ENCODE results near the gene KMT2E. TPM values are rescaled to one million over a fixed set of nuclear protein-coding genes. Genes with fewer than 3 reads are reported as not detected.

KMT2E gene
- total RNA-seq, 1 donor from 2014 or later: 97.0 TPM

DNA sequence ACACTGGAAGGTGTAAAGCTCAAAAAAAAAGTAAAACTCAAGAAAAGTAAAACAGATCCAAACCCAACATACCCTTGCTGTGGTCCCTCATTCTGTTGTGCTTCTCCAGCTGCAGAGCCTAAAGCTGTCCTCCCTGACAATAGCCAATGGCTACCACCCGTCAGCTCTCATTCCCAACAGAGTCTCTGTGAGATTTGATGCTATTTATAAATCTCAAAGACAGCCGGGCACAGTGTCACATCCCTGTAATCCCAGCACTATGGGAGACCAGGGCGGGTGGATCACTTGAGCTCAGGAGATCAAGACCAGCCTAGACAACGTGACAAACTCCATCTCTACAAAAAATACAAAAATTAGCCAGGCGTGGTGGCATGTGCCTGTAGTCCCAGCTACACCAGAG, 116.0 kb downstream of the KMT2E start:
- TF ChIP-seq, protein P1, sequence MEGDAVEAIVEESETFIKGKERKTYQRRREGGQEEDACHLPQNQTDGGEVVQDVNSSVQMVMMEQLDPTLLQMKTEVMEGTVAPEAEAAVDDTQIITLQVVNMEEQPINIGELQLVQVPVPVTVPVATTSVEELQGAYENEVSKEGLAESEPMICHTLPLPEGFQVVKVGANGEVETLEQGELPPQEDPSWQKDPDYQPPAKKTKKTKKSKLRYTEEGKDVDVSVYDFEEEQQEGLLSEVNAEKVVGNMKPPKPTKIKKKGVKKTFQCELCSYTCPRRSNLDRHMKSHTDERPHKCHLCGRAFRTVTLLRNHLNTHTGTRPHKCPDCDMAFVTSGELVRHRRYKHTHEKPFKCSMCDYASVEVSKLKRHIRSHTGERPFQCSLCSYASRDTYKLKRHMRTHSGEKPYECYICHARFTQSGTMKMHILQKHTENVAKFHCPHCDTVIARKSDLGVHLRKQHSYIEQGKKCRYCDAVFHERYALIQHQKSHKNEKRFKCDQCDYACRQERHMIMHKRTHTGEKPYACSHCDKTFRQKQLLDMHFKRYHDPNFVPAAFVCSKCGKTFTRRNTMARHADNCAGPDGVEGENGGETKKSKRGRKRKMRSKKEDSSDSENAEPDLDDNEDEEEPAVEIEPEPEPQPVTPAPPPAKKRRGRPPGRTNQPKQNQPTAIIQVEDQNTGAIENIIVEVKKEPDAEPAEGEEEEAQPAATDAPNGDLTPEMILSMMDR (IDR thresholded peaks at IDR 0.05): no peak
- no peaks in the 10 kb centered on the region for H3K4me1 ChIP-seq
- no peak overlapping the region for H3K4me3 ChIP-seq
- H3K36me3 ChIP-seq: peaks cover 36% of the 10 kb centered on the region
- DNase-seq (no peak), ATAC-seq (no peak)
- intact Hi-C loops (cut with DNase I): no loop called here
- no peaks in the 10 kb centered on the region for H3K27me3 ChIP-seq
- no peak overlapping the region for H3K27ac ChIP-seq
- no peaks in the 10 kb centered on the region for H3K9me3 ChIP-seq

DNA sequence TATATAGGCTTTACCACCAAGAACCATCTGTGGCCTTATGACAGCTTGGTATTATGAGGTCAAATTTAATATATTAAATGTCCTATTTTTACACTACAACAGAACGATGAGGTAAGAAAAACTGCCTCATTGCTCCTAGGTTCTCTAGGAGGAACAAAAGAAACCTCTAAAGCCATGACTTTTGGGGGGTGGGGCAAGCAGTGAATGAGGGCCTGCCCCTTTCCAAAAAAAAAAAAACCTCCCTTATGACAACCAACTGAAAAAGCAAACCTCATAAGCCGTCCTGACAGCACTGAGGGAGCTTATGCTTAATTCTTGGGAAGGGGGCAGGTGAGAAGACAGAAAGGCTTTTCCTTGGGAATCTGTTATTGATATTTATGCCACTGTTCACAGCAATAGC, 116.6 kb downstream of the KMT2E start:
- Histone ChIP-seq H3K4me3 (no peak overlapping the region), H3K36me3 (peaks cover 30% of the 10 kb centered on the region), H3K9me3 (no peaks in the 10 kb centered on the region), H3K4me1 (no peaks in the 10 kb centered on the region), H3K27me3 (no peaks in the 10 kb centered on the region), H3K27ac (no peak overlapping the region)
- no peak for ATAC-seq
- intact Hi-C loops (cut with DNase I): no loop called here
- no peak for DNase-seq
- TF ChIP-seq, protein P1 (IDR thresholded peaks at IDR 0.05): no peak

DNA sequence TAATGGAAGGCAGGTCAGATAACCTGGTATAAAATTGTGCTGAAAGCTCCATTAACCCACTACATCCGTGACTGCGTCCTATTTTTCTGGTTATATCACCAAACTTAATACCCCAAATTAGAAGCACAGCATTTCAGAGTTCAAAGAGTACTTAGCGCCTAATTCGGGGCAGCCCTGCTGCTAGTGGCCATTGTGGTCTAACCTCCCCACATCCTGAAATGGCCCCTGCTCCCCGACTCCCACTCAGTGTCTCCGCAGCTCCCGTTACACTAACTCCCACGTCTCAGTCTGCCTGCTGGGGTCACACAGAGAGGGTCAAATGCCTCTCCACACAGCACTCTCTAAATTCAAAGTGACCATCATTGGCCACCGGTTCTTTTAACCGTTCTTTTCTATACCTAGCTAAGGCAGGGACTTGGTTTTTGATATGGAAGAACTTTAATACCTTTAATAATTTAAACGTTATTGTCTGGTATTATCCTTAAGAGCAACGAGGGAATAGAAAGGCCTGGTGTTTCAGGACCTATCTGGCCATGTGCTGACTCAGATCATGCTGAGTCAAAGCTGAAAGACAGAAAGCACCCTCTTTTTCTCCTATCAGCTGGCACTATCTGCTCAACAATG, 117.1 kb downstream of the KMT2E start:
- DNase-seq: no peak
- ATAC-seq: no peak
- TF ChIP-seq, protein P1 (IDR thresholded peaks at IDR 0.05): no peak
- H3K27me3 ChIP-seq: no peaks in the 10 kb centered on the region
- peaks cover 29% of the 10 kb centered on the region for H3K36me3 ChIP-seq
- intact Hi-C loops (cut with DNase I): no loop called here
- no peaks in the 10 kb centered on the region for H3K4me1 ChIP-seq
- H3K9me3 ChIP-seq: no peaks in the 10 kb centered on the region
- no peak overlapping the region for H3K27ac ChIP-seq
- no peak overlapping the region for H3K4me3 ChIP-seq

DNA sequence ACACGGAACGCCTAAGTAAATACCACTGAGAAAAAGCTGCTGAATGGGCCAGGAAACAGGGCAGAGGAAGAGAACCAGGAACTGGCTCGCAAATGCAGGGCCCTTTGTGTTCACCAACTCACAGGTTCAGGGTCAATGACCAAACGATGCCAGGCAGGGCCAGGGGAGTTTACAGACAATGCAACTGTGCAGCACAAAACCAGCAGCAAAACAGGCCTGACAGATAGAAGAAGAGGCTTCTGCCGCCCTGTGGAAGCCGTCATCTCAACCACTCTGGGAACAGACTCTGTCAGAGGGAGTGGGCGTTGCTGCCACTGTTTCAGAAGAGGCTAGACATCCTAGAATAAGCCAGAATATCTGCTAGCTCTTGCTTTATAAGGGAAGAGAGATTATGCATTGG, 117.9 kb downstream of the KMT2E start:
- H3K9me3 ChIP-seq: no peaks in the 10 kb centered on the region
- no peak for DNase-seq
- H3K4me3 ChIP-seq: no peak overlapping the region
- no peak for ATAC-seq
- intact Hi-C loops (cut with DNase I): no loop called here
- H3K4me1 ChIP-seq: no peaks in the 10 kb centered on the region
- TF ChIP-seq, protein P1 (IDR thresholded peaks at IDR 0.05): no peak
- peaks cover 28% of the 10 kb centered on the region for H3K36me3 ChIP-seq
- no peaks in the 10 kb centered on the region for H3K27me3 ChIP-seq
- no peak overlapping the region for H3K27ac ChIP-seq

DNA sequence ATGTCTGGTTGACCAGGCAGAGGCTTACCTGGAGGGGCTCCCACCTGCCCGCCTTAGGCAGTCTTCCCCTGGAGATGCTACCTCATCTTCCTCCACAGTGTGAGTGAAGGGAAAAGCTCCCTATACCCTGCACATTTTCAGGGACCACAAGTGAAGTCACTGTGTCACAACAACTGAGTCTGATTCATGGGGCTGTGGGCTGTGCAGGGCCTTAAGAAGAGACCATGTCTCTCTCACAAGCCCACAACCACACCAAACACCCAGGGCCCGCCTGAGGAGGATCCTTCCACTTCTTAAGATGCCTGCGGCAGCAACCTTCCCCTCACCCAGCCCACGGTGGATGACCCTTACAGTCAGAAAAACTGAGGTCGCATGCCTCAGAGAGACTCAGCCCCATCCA, 118.3 kb downstream of the KMT2E start:
- DNase-seq: no peak
- intact Hi-C loops (cut with DNase I): no loop called here
- H3K27ac ChIP-seq: no peak overlapping the region
- no peaks in the 10 kb centered on the region for H3K27me3 ChIP-seq
- ATAC-seq: no peak
- no peak overlapping the region for H3K4me3 ChIP-seq
- peaks cover 28% of the 10 kb centered on the region for H3K36me3 ChIP-seq
- H3K4me1 ChIP-seq: no peaks in the 10 kb centered on the region
- H3K9me3 ChIP-seq: no peaks in the 10 kb centered on the region
- TF ChIP-seq, protein P1 (IDR thresholded peaks at IDR 0.05): no peak

DNA sequence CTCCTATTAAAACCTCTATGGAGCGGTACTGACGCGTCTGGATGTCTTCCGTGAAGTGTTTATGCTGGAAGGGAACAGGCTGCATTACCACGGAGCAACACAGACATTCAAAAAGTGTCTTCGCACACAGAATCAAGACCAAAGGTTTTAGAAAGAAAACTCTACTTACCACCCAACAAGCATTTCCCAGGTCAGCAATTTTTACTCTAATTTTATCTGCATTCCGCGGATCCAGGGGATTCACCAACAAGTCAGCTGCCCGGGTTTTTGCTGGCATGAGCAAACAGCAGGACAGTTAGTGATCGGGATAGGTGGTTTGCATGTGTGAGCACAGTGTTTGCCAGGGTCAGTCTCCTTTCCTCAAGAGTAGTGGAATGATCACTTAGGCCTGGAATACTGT, 118.8 kb downstream of the KMT2E start:
- intact Hi-C loops (cut with DNase I): no loop called here
- H3K4me3 ChIP-seq: no peak overlapping the region
- peaks cover 29% of the 10 kb centered on the region for H3K36me3 ChIP-seq
- H3K27me3 ChIP-seq: no peaks in the 10 kb centered on the region
- H3K4me1 ChIP-seq: no peaks in the 10 kb centered on the region
- no peaks in the 10 kb centered on the region for H3K9me3 ChIP-seq
- TF ChIP-seq, protein P1 (IDR thresholded peaks at IDR 0.05): no peak
- no peak for ATAC-seq
- no peak overlapping the region for H3K27ac ChIP-seq
- DNase-seq: no peak

All from upper lobe of right lung (tissue), 1 donor.